Measurements from ENCODE around the gene FAM50A.

FAM50A gene

DNA sequence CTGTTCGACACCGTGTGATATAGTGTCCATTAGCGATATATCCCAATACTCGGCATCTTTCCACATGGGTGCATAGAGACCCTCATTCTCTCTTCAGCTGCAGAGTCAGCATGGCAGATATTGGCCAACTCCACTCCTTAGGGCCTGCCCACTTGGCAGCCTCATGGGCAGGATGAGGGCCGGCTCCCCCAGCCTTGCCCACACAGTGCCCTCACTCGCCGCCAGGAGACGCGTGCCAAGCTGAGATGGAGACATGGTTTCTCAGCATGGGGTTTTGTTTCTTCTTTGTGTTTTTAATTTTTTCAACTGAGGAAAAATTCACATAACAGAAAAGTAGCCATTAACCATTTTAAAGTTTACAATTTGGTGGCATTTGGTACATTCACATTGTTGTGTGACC, 8.9 kb downstream of the FAM50A start:
- TF ChIP-seq, protein P1, sequence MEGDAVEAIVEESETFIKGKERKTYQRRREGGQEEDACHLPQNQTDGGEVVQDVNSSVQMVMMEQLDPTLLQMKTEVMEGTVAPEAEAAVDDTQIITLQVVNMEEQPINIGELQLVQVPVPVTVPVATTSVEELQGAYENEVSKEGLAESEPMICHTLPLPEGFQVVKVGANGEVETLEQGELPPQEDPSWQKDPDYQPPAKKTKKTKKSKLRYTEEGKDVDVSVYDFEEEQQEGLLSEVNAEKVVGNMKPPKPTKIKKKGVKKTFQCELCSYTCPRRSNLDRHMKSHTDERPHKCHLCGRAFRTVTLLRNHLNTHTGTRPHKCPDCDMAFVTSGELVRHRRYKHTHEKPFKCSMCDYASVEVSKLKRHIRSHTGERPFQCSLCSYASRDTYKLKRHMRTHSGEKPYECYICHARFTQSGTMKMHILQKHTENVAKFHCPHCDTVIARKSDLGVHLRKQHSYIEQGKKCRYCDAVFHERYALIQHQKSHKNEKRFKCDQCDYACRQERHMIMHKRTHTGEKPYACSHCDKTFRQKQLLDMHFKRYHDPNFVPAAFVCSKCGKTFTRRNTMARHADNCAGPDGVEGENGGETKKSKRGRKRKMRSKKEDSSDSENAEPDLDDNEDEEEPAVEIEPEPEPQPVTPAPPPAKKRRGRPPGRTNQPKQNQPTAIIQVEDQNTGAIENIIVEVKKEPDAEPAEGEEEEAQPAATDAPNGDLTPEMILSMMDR (conservative IDR thresholded peaks at IDR 0.05; ENCODE audit: low read length) = no peak
- no peak for DNase-seq (ENCODE audit: low read depth)
- no peak overlapping the region for H3K4me3 ChIP-seq (ENCODE audit: low read length)

GRCh38 chrX:154457491-154458115, 13.7 kb downstream of the FAM50A start:
- H3K4me3 ChIP-seq (ENCODE audit: low read length) = peak overlapping the region; percentile 55
- DNase-seq (ENCODE audit: low read depth) = no peak
- TF ChIP-seq, protein P1 (conservative IDR thresholded peaks at IDR 0.05; ENCODE audit: low read length) = no peak

GRCh38 chrX:154458116-154458953, 14.4 kb downstream of the FAM50A start, which contains the start of gene PLXNA3:
Gene PLXNA3 (plus strand): TSS chrX:154458281. CDS start chrX:154460184, 1,903 bp downstream.
- TF ChIP-seq, protein P1 (conservative IDR thresholded peaks at IDR 0.05; ENCODE audit: low read length) = no peak
- DNase-seq (ENCODE audit: low read depth) = peak; percentile 31
- peak within 1 kb of the TSS; percentile 66 for H3K4me3 ChIP-seq (ENCODE audit: low read length)

DNA sequence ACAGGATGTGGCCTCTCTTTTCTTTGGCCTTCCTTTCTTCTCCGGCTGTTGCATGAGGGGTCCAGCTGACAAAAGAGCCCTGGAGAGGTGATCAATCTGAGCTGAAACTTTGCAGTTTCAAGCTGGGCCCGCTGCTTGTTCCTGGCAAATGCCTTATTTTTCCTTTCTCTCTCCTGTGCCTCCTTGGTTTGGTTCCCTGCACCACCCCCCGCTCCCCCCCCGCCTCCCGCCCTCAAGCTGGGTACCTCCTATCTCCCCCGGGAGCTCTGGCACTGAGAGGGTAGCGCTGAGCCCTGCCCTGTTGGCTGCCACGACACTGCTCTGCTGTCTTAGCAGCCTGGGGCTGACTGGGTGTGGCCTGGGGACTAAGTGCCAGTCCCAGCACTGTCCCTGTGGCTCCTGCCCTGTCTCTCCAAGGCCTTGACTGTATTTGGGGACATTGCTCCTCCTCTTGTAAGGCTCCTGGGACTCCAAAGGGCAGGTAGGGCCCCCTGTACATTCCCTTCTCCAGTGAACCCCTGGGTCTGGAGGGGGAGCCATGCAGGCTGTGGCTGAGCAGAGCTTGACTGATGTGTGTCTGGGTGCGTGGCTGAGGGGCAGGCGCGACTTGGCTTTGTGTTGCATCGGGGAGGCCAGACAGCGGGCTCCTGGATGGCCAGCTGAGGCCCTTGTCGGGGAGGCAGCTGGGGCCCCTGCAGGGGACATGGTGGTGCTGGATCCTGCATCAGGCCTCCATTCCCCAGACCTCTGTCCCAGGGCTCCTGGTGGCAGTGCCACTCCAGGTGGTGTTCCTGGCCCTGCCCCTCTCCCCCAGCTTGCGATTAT, 15.2 kb downstream of the FAM50A start:
- DNase-seq (ENCODE audit: low read depth) = no peak
- TF ChIP-seq, protein P1 (conservative IDR thresholded peaks at IDR 0.05; ENCODE audit: low read length) = no peak
- H3K4me3 ChIP-seq (ENCODE audit: low read length) = peak overlapping the region; percentile 66

GRCh38 chrX:154459832-154460231, 15.9 kb downstream of the FAM50A start:
- TF ChIP-seq, protein P1 (conservative IDR thresholded peaks at IDR 0.05; ENCODE audit: low read length) = no peak
- DNase-seq (ENCODE audit: low read depth) = no peak
- peak overlapping the region; percentile 66 for H3K4me3 ChIP-seq (ENCODE audit: low read length)

- TF ChIP-seq, protein P1 (conservative IDR thresholded peaks at IDR 0.05; ENCODE audit: low read length) = peak; percentile 41
- H3K4me3 ChIP-seq (ENCODE audit: low read length) = peak overlapping the region; percentile 66
- DNase-seq (ENCODE audit: low read depth) = no peak
These were observed 16.4 kb downstream of the FAM50A start for GRCh38 chrX:154460326-154460725.

All from AG10803 (cell line).